Loucy (cell line): ENCODE data around the gene LHFPL6.

Experiments
- H2AFZ ChIP-seq: fragments of 200-600 bp; sonication (generic); 2 replicates; pipeline ENCODE4 v1.6.0; 2016; ENCODE audit warnings: antibody characterized with exemption, mild to moderate bottlenecking, low read length, moderate library complexity
- H3F3A ChIP-seq: fragments of 200-600 bp; 2 replicates; pipeline ENCODE4 v1.6.0; 2016; ENCODE audit warnings: antibody characterized with exemption, low read depth, mild to moderate bottlenecking
- H3K27me3 ChIP-seq: fragments of 200-600 bp; sonication (generic); 2 replicates; pipeline ENCODE4 v1.6.1; 2014; ENCODE audit warnings: low read length, mild to moderate bottlenecking; ENCODE audit not compliant: insufficient read depth, poor library complexity, severe bottlenecking
- H3K36me3 ChIP-seq: fragments of 200-600 bp; sonication (generic); 2 replicates; pipeline ENCODE4 v1.6.1; 2016; ENCODE audit warnings: low read length; ENCODE audit not compliant: insufficient read depth
- H3K4me1 ChIP-seq: fragments of 200-600 bp; sonication (generic); 2 replicates; pipeline ENCODE4 v1.5.1; 2014; ENCODE audit warnings: low read length, mild to moderate bottlenecking; ENCODE audit not compliant: insufficient read depth, poor library complexity, severe bottlenecking
- H3K4me2 ChIP-seq: fragments of 200-600 bp; sonication (generic); 2 replicates; pipeline ENCODE4 v1.6.0; 2014; ENCODE audit warnings: antibody characterized with exemption, low read length, low read depth, mild to moderate bottlenecking; ENCODE audit not compliant: poor library complexity, severe bottlenecking
- H3K4me3 ChIP-seq: fragments of 200-600 bp; sonication (generic); 2 replicates; pipeline ENCODE4 v1.5.1; 2014; ENCODE audit warnings: low read length, mild to moderate bottlenecking, mixed read lengths; ENCODE audit not compliant: poor library complexity, severe bottlenecking
- H3K79me2 ChIP-seq: fragments of 200-600 bp; sonication (generic); 2 replicates; pipeline ENCODE4 v1.6.1; 2014; ENCODE audit warnings: low read length; ENCODE audit not compliant: insufficient read depth
- H3K9ac ChIP-seq: fragments of 200-600 bp; sonication (generic); 2 replicates; pipeline ENCODE4 v1.6.0; 2014; ENCODE audit warnings: mild to moderate bottlenecking, low read depth, low read length, moderate library complexity; ENCODE audit not compliant: poor library complexity, severe bottlenecking
- H3K9me2 ChIP-seq: fragments of 200-600 bp; sonication (generic); replicated peaks from 2 replicates; pipeline ENCODE4 v1.6.1; 2016; ENCODE audit warnings: low read depth, low read length, mixed read lengths
- H3K9me3 ChIP-seq: fragments of 200-600 bp; sonication (generic); 2 replicates; pipeline ENCODE4 v1.6.1; 2014; ENCODE audit warnings: mild to moderate bottlenecking, antibody characterized with exemption, low read length, low read depth; ENCODE audit not compliant: insufficient read depth
- H4K20me1 ChIP-seq: fragments of 200-600 bp; sonication (generic); 2 replicates; pipeline ENCODE4 v1.6.0; 2014; ENCODE audit warnings: antibody characterized with exemption, low read length, mild to moderate bottlenecking; ENCODE audit not compliant: insufficient read depth, poor library complexity, severe bottlenecking
- CTCF ChIP-seq: fragments of 200-600 bp; sonication (generic); conservative IDR thresholded peaks from 2 replicates; pipeline ENCODE4 v1.5.1; 2014; ENCODE audit warnings: mild to moderate bottlenecking, antibody characterized with exemption, low read length
- EZH2phosphoT487 ChIP-seq: fragments of 200-600 bp; IDR thresholded peaks from 2 replicates; pipeline ENCODE4 v1.6.1; 2018; ENCODE audit warnings: antibody characterized with exemption, mild to moderate bottlenecking, moderate library complexity, borderline replicate concordance

LHFPL6 gene

GRCh38 chr13:39371706-39372105 is 231.3 kb downstream of the LHFPL6 start:
- TF ChIP-seq EZH2phosphoT487 (no peak), CTCF (no peak)
- no peaks in the 10 kb centered on the region for H3K27me3 ChIP-seq
- no peak overlapping the region for H2AFZ ChIP-seq
- no peaks in the 10 kb centered on the region for H3F3A ChIP-seq
- H3K4me3 ChIP-seq: no peak overlapping the region
- no peaks in the 10 kb centered on the region for H3K4me1 ChIP-seq
- no peak overlapping the region for H3K4me2 ChIP-seq
- no peaks in the 10 kb centered on the region for H3K9me2 ChIP-seq
- no peaks in the 10 kb centered on the region for H4K20me1 ChIP-seq
- H3K79me2 ChIP-seq: no peaks in the 10 kb centered on the region
- no peaks in the 10 kb centered on the region for H3K36me3 ChIP-seq
- no peak overlapping the region for H3K9ac ChIP-seq
- no peaks in the 10 kb centered on the region for H3K9me3 ChIP-seq

- no peaks in the 10 kb centered on the region for H3K79me2 ChIP-seq
- no peaks in the 10 kb centered on the region for H3F3A ChIP-seq
- H3K4me1 ChIP-seq: no peaks in the 10 kb centered on the region
- H3K9me2 ChIP-seq: no peaks in the 10 kb centered on the region
- no peaks in the 10 kb centered on the region for H3K36me3 ChIP-seq
- H3K9ac ChIP-seq: no peak overlapping the region
- H3K9me3 ChIP-seq: no peaks in the 10 kb centered on the region
- H2AFZ ChIP-seq: no peak overlapping the region
- H3K27me3 ChIP-seq: no peaks in the 10 kb centered on the region
- H4K20me1 ChIP-seq: no peaks in the 10 kb centered on the region
- no peak overlapping the region for H3K4me2 ChIP-seq
- no peak overlapping the region for H3K4me3 ChIP-seq
- TF ChIP-seq CTCF: no peak
- TF ChIP-seq EZH2phosphoT487: no peak
Observed at GRCh38 chr13:39370554-39370953, 232.4 kb downstream of the LHFPL6 start.

- H3K36me3 ChIP-seq: no peaks in the 10 kb centered on the region
- no peak overlapping the region for H3K4me3 ChIP-seq
- H3K9me2 ChIP-seq: no peaks in the 10 kb centered on the region
- no peak overlapping the region for H2AFZ ChIP-seq
- TF ChIP-seq CTCF (no peak), EZH2phosphoT487 (no peak)
- no peaks in the 10 kb centered on the region for H3K27me3 ChIP-seq
- no peaks in the 10 kb centered on the region for H4K20me1 ChIP-seq
- H3K9me3 ChIP-seq: no peaks in the 10 kb centered on the region
- H3K4me1 ChIP-seq: no peaks in the 10 kb centered on the region
- H3K9ac ChIP-seq: no peak overlapping the region
- no peak overlapping the region for H3K4me2 ChIP-seq
- no peaks in the 10 kb centered on the region for H3F3A ChIP-seq
- H3K79me2 ChIP-seq: no peaks in the 10 kb centered on the region
Observed at GRCh38 chr13:39370048-39370447, 232.9 kb downstream of the LHFPL6 start.
